ENCODE measurements around the gene CFAP54. TPM values are rescaled to one million over a fixed set of nuclear protein-coding genes. Genes with fewer than 3 reads are reported as not detected.
A peak's percentile ranks its signal among the peaks of the same experiment; 100 is the strongest.

The CFAP54 gene
- total and polyA plus RNA-seq, 2 of the 4 experiments (the other 2 are of a cell fraction) = 0.18 to 0.41 TPM

- Histone ChIP-seq H3K9ac (ENCODE audit: low read depth, low read length) (no peak overlapping the region), H3K56ac (ENCODE audit: extremely low read depth, insufficient read depth, low read length) (no peak overlapping the region), H3K27ac (ENCODE audit: insufficient read depth, low read length) (peak overlapping the region; percentile 73; the same call in 1 of the 2 replicates), H3K9me1 (ENCODE audit: insufficient read depth, low read length) (peaks cover 6% of the 10 kb centered on the region; the same call in 1 of the 2 replicates), H3K79me1 (ENCODE audit: low read depth in 1 of 2, low read length in 2 of 2) (no peaks in the 10 kb centered on the region), H2AK9ac (replicated peaks; ENCODE audit: low read depth, low read length, poor library complexity) (peak overlapping the region; percentile 91), H4K5ac (ENCODE audit: low read depth, low read length) (peak overlapping the region; percentile 90), H3K4ac (ENCODE audit: low read depth, low read length) (peak overlapping the region; percentile 85), H2AK5ac (ENCODE audit: low read depth, low read length) (peak overlapping the region; percentile 96), H3K4me1 (ENCODE audit: control insufficient read depth, insufficient read depth, low read length) (peaks cover 14% of the 10 kb centered on the region), H3K36me3 (ENCODE audit: control insufficient read depth, insufficient read depth, low read length) (no peaks in the 10 kb centered on the region), H4K20me1 (ENCODE audit: insufficient read depth, low read length) (no peaks in the 10 kb centered on the region), H4K8ac (ENCODE audit: low read depth in 2 of 2, low read length in 2 of 2) (peak overlapping the region in 1 of 2 experiments; percentile 55; a peak in 1 of 4 replicates), H3K27me3 (ENCODE audit: control insufficient read depth, insufficient read depth, low read length) (no peaks in the 10 kb centered on the region; the same call in 1 of the 2 replicates), H4K91ac (ENCODE audit: insufficient read depth, low read depth, low read length) (0 out of 2 replicates have a peak overlapping the region, but pooled peaks have one; percentile 2), H2BK5ac (ENCODE audit: low read depth, low read length, poor library complexity, severe bottlenecking) (peak overlapping the region; percentile 84), H2BK20ac (ENCODE audit: low read depth, low read length) (peak overlapping the region; percentile 90), H3K4me3 (ENCODE audit: insufficient read depth, low read depth, low read length) (no peak overlapping the region), H3K4me2 (ENCODE audit: low read depth, low read length) (peak overlapping the region; percentile 59; the same call in 1 of the 2 replicates), H3K18ac (ENCODE audit: low read depth, low read length) (peak overlapping the region; percentile 99), H2BK15ac (ENCODE audit: low read depth, low read length) (peak overlapping the region; percentile 85; the same call in 1 of the 3 replicates), H3K9me3 (ENCODE audit: control insufficient read depth, insufficient read depth, low read length) (no peaks in the 10 kb centered on the region), H2AFZ (replicated peaks; ENCODE audit: low read length, poor library complexity) (no peak overlapping the region), H3K14ac (replicated peaks; ENCODE audit: low read depth, low read length) (0 out of 2 replicates have a peak overlapping the region, but pooled peaks have one; percentile 67), H3K23ac (ENCODE audit: low read depth, low read length) (peak overlapping the region; percentile 84; the same call in 1 of the 2 replicates), H2BK120ac (ENCODE audit: low read depth, low read length) (peak overlapping the region; percentile 74)
- dilution Hi-C loops (cut with HindIII; ENCODE audit: low sequenced_read_pairs, unreplicated experiment) = no loop called here
- ATAC-seq (ENCODE audit: low read depth) (peak; percentile 68), DNase-seq (peak; percentile 76)
- in situ Hi-C loops (cut with MboI; ENCODE audit: low sequenced_read_pairs) = no loop called here
- 0 out of 2 replicates have a peak, but pooled peaks have one; percentile 10 for TF ChIP-seq BHLHE40 (IDR thresholded peaks at IDR 0.05; ENCODE audit: low read depth, low read length)
- no peak for TF ChIP-seq NFE2L2 (IDR thresholded peaks at IDR 0.05; ENCODE audit: low read depth, low read length)
- peak; percentile 71 for TF ChIP-seq FOS (IDR thresholded peaks at IDR 0.05; ENCODE audit: low read depth, low read length)
- BruUV-seq (replicated peaks) = no TSS peak
- ChIA-PET POLR2A (ENCODE audit: unreplicated experiment) (no interaction called here), CTCF (interaction anchor here (0.6 kb wide), 1 partner anchor 36 kb away, joined by 4 read pairs; no protein-coding TSS in a partner anchor)
- WGBS, 2 experiments (ENCODE audit: extremely low coverage in 2 of 2, insufficient read length in 1 of 2) = no CpG with 5 or more reads among the region's 4 CpGs
- intact Hi-C loops (cut with micrococcal nuclease) = no loop called here
Observed at GRCh38 chr12:96473394-96474093, 15.8 kb upstream of the CFAP54 start.

Measured in IMR-90 (cell line).